HUES64 (cell line): ENCODE data around the gene TAF3.

Source experiments
- H3K27ac ChIP-seq: 2 replicates; pipeline ENCODE4 v1.7.0; 2013; ENCODE audit warnings: low read depth, low read length, inconsistent platforms
- H3K27me3 ChIP-seq: 2 replicates; pipeline ENCODE4 v1.6.1; 2013; ENCODE audit warnings: mild to moderate bottlenecking, low read length; ENCODE audit not compliant: insufficient read depth
- H3K36me3 ChIP-seq: 2 replicates; pipeline ENCODE4 v1.6.1; 2013; ENCODE audit warnings: mild to moderate bottlenecking, low read length; ENCODE audit not compliant: insufficient read depth
- H3K4me1 ChIP-seq: 2 replicates; pipeline ENCODE4 v1.6.1; 2013; ENCODE audit warnings: mild to moderate bottlenecking, low read length, moderate library complexity; ENCODE audit not compliant: insufficient read depth
- H3K4me3 ChIP-seq: 2 replicates; pipeline ENCODE4 v1.5.1; 2013; ENCODE audit warnings: mild to moderate bottlenecking, low read length, moderate library complexity
- H3K9ac ChIP-seq: 2 replicates; pipeline ENCODE4 v1.6.1; 2013; ENCODE audit warnings: mild to moderate bottlenecking, low read depth, low read length
- H3K9me3 ChIP-seq: 2 replicates; pipeline ENCODE4 v1.6.1; 2013; ENCODE audit warnings: low read depth, low read length; ENCODE audit not compliant: insufficient read depth
- WGBS: fragments of 150-250, 120-280 bp; methylation state at CpG from one replicate; pipeline ENCODE4 v1.1.7; 2013; ENCODE audit warnings: missing lambda C conversion rate; 5-methylcytosine and 5-hydroxymethylcytosine counted together

TAF3 gene

DNA sequence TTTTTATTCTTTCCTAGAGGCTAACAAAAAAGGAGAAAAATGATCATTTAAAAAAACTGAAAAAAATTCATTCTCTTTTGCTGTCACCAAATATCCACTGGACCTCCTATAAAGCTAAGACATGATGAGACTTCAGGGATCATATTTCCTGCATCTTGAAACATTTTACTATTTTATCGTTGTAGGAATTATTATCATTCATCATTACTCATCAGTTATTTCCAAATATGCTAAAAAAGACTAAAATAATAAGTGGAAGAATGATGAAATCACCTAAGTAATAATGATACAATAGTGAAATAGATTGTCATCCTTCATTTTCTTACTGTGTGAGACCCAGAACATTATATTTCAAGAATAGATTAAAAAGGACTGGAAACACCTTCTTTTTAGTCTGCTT is 28.3 kb downstream of the TAF3 start:
- Histone ChIP-seq H3K4me1 (peaks cover 7% of the 10 kb centered on the region; the same call in 1 of the 2 replicates), H3K9ac (no peak overlapping the region), H3K36me3 (no peaks in the 10 kb centered on the region), H3K27me3 (no peaks in the 10 kb centered on the region), H3K4me3 (no peak overlapping the region), H3K9me3 (no peaks in the 10 kb centered on the region), H3K27ac (no peak overlapping the region)
- no CpG with 5 or more reads among the region's 1 CpG for WGBS

DNA sequence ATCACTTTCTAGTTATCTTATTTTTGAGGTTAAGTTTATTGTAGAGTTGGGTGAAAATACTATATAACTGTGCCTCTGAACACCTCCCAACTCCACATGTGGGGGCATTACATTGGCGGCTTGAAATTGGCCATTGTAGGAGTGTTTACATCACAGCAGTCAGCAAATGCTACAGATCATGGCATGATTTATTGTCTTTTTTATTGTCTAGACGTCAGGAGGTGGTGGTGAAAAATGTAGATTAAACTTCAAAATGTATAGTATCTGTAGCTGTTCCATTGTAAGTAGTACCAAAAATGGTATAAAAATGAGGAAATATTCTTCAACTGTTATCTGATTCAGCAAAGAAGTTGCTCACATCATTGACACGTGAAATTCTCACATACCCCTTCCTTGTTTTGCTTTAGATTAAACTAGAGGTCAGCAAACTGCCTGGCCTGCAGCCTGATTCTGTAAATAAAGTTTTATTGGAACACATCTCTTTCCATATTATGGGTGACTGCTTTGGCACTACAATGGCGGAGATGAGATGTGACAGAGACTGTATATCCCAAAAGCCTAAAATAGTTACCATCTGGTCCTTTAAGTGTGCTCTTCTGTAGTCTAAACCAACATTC is 35.0 kb downstream of the TAF3 start:
- no peaks in the 10 kb centered on the region for H3K36me3 ChIP-seq
- H3K27me3 ChIP-seq: no peaks in the 10 kb centered on the region
- no peak overlapping the region for H3K9ac ChIP-seq
- H3K4me3 ChIP-seq: no peak overlapping the region
- no peaks in the 10 kb centered on the region for H3K9me3 ChIP-seq
- WGBS: 86% methylated on average over 4 of the region's 4 CpGs
- H3K4me1 ChIP-seq: peaks cover 28% of the 10 kb centered on the region
- H3K27ac ChIP-seq: no peak overlapping the region

DNA sequence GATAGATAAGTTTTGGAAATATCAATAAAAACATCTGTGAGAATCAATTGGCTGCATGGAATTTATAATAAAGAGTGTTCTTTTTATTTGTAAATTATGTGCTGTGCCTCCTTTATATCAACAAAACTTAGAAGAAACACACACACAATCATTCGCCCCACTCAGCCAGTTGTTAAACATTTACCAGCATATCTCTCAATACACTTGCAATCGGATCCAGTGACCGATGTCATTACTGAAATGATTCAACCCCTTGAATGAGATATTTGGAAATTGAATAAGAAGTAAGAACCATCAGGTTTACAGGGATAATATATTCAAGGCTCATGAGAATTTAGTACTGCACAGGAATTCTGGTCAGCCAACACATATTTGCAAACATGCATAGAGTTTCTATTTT is 35.6 kb downstream of the TAF3 start:
- Histone ChIP-seq H3K9ac (no peak overlapping the region), H3K36me3 (no peaks in the 10 kb centered on the region), H3K4me1 (peaks cover 28% of the 10 kb centered on the region), H3K9me3 (no peaks in the 10 kb centered on the region), H3K4me3 (no peak overlapping the region), H3K27me3 (no peaks in the 10 kb centered on the region), H3K27ac (no peak overlapping the region; the same call in 1 of the 2 replicates)
- 96% methylated on average over 3 of the region's 3 CpGs for WGBS

DNA sequence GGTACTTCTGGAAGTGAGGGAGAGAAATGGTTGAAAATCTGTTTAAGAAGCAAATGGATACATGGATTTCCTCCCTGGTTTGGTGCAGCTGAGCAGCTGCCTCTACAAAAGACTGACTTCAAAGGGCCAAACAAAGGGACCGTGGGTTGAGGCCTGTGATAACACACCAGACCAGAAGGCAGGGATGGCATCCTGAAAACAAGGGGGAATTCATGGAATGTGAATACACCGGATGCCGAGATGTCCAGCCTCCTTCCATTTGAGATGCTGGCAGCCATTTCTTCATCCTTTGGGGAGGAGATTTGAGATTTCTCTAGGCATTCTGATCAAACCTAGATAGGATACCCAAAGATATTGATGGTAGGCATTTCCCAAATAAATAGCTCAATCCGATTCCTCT is 36.9 kb downstream of the TAF3 start:
- H3K27ac ChIP-seq: peak overlapping the region; percentile 27
- WGBS: 82% methylated on average over 4 of the region's 4 CpGs
- H3K36me3 ChIP-seq: no peaks in the 10 kb centered on the region

DNA sequence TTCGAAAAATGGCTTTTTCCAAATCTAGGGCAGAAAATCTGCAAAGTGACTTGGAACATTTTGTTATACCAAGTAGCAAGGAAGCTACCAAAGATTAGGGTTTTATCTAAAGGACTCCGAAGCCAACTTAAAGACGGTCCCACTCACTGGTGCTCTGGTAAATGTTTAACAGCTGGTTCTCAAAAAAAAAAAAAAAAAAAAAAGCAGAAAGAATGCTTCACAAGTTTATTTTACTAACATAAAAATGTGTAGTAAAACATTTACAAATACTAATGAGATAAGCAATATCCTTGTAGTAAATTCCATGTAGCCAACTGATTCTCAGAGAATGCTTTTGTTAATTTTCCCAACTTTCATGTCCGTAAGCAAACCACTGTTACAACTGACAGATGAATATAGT is 38.4 kb downstream of the TAF3 start:
- 33% methylated on average over 3 of the region's 4 CpGs for WGBS
- Histone ChIP-seq H3K4me3 (no peak overlapping the region), H3K36me3 (no peaks in the 10 kb centered on the region), H3K27ac (no peak overlapping the region), H3K27me3 (no peaks in the 10 kb centered on the region), H3K9ac (no peak overlapping the region), H3K4me1 (peaks cover 21% of the 10 kb centered on the region), H3K9me3 (peaks cover 7% of the 10 kb centered on the region)

More for the DNA sequence above, 36.9 kb downstream of the TAF3 start:
- H3K4me3 ChIP-seq: no peak overlapping the region
- H3K27me3 ChIP-seq: no peaks in the 10 kb centered on the region
- H3K9ac ChIP-seq: peak overlapping the region; percentile 44; the same call in 1 of the 2 replicates
- no peaks in the 10 kb centered on the region; the same call in 1 of the 2 replicates for H3K9me3 ChIP-seq
- H3K4me1 ChIP-seq: peaks cover 28% of the 10 kb centered on the region

DNA sequence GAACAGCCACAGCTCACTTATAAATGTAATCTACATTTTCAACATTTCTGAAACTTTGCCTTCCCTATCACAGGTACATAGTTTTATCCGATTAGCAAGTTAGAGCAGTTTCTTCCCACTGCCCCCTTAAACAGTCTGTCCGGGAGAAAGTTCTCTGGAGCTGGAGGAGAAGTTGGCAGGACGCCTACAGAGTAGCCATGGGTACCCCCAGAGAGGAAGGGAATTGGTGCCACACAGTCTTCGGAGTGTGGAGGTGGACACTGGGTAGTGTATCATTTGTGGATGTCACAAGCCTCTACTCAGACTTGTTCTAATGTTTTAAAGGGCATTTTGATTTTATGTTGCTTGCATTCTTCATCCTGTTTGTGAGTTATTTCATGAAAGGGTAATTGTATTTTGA is 39.0 kb downstream of the TAF3 start:
- no peak overlapping the region for H3K9ac ChIP-seq
- H3K27me3 ChIP-seq: no peaks in the 10 kb centered on the region
- H3K36me3 ChIP-seq: 0 out of 2 replicates have a peak, but pooled peaks cover 3% of the 10 kb centered on the region
- H3K4me3 ChIP-seq: no peak overlapping the region
- H3K4me1 ChIP-seq: peaks cover 21% of the 10 kb centered on the region
- peaks cover 12% of the 10 kb centered on the region for H3K9me3 ChIP-seq
- WGBS: 90% methylated on average over 4 of the region's 4 CpGs
- H3K27ac ChIP-seq: no peak overlapping the region

DNA sequence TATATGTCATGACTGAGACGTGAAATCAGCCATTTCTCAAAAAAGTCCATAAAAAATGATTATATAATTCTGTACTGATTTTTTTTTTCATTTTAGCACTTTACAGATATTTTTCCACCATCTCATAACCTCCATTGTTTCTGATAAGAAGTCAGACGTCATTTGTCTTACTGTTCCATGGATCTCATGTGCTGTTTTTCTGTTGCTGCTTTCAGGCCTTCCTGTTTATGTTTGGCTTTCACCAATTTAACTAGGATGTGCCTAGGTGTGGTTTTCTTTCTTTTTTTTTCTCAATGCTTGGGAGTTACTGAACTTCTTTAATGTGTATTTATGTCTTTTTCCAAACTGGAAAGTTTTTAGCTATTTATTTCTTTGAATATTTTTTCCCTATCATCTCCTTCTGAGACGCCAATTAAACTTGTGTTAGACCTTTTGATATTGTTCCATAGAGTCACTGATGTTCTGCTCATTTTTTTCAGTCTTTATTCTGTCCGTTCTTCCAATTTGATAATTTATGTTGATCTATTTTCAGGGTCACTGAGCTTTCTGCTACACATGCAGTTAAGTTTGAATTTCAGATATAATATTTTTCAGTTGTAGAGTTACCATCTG is 43.3 kb downstream of the TAF3 start:
- Histone ChIP-seq H3K27me3 (no peaks in the 10 kb centered on the region), H3K9ac (no peak overlapping the region), H3K36me3 (0 out of 2 replicates have a peak, but pooled peaks cover 3% of the 10 kb centered on the region), H3K27ac (no peak overlapping the region), H3K4me3 (no peak overlapping the region), H3K9me3 (peaks cover 21% of the 10 kb centered on the region), H3K4me1 (no peaks in the 10 kb centered on the region)
- WGBS: 74% methylated on average over 4 of the region's 4 CpGs

DNA sequence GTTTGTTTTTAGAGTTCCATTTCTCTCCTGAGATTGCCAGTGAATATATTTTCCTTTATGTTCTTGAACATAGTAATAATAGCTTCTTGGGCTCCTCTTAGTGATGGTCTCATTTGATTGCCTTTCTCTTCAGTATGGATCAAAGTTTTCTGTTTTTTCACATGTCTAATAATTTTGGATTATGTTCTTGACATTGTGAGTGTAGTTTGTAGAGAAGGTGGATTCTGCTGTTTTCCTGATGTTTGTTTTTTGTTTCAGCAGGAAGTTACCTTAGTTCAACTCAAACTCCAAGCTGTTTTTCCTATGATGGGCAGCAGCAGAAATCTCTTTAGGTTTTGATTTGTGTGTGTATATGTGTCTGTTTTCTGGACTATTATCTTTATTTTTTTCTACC is 43.8 kb downstream of the TAF3 start:
- H3K27ac ChIP-seq: no peak overlapping the region
- 0 out of 2 replicates have a peak, but pooled peaks cover 3% of the 10 kb centered on the region for H3K36me3 ChIP-seq
- H3K9me3 ChIP-seq: peaks cover 21% of the 10 kb centered on the region
- H3K27me3 ChIP-seq: no peaks in the 10 kb centered on the region
- H3K9ac ChIP-seq: no peak overlapping the region
- H3K4me3 ChIP-seq: no peak overlapping the region
- H3K4me1 ChIP-seq: no peaks in the 10 kb centered on the region

DNA sequence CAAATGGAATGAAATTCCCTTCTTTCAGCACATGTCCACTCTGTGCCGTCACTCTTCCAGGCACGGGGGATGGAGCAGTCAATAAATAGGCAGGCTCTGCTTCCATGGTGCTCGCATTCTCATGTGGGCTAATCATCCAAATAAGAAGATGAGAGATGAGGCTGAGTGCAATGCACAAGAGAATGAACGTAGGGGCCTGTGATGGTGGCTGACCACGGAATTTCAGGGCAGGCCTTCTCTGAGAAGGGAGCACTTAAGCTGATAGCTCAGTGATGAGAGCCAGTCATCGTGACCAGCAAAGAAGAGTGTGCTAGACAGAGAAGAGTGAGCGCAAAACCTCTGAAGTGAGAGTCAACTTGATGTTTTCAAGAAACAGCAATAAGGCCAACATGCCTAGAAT is 47.9 kb downstream of the TAF3 start:
- Histone ChIP-seq H3K9me3 (peaks cover 20% of the 10 kb centered on the region), H3K9ac (no peak overlapping the region), H3K27ac (no peak overlapping the region), H3K4me1 (0 out of 2 replicates have a peak, but pooled peaks cover 7% of the 10 kb centered on the region), H3K4me3 (no peak overlapping the region), H3K27me3 (no peaks in the 10 kb centered on the region), H3K36me3 (0 out of 2 replicates have a peak, but pooled peaks cover 3% of the 10 kb centered on the region)
- WGBS: 90% methylated on average over 7 of the region's 7 CpGs

DNA sequence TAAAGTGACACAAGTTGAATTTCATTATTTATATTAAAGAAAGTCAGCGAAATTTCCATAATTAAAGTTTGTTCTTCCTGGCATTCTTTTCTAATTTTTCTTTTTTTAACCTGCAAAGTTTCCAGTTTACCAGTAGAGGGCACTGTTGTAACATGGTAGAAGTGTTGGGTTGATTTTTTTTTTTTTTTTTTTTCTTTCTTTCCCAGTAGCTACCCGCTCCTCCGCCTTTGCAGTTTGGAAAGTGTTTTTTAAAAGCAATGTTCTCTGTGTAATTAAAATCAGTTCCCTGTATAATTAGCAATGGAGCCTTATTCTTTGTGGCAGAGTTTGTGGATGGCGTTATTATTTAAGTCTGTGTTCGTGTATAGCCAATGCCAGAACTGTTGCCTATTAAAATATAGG is 53.7 kb downstream of the TAF3 start:
- H3K4me1 ChIP-seq: peaks cover 15% of the 10 kb centered on the region
- H3K9ac ChIP-seq: no peak overlapping the region
- no peaks in the 10 kb centered on the region for H3K36me3 ChIP-seq
- peak overlapping the region; percentile 21; the same call in 1 of the 2 replicates for H3K4me3 ChIP-seq
- no peaks in the 10 kb centered on the region for H3K27me3 ChIP-seq
- no peaks in the 10 kb centered on the region for H3K9me3 ChIP-seq
- 44% methylated on average over 4 of the region's 5 CpGs for WGBS
- no peak overlapping the region for H3K27ac ChIP-seq

DNA sequence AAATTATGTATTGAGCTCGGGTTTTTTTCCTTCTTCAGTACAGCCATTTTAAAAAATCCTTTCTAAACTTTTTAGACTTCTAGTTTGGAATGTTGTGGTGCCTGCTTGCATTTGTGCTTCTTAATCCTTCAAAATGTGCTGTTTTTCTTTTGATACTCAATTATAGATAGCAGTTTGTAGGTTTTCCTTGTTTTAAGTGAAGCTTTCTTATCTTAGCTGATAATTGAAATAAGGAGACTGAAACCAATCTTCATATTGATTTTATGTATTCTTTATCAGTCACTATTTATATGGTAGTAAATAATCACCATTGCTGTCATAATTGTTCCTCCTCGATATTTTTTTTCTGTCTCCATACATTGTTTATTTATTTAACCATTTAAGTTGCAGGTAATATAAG is 56.6 kb downstream of the TAF3 start:
- WGBS: no CpG with 5 or more reads among the region's 2 CpGs
- Histone ChIP-seq H3K9ac (no peak overlapping the region), H3K27ac (no peak overlapping the region), H3K4me1 (peaks cover 15% of the 10 kb centered on the region), H3K4me3 (no peak overlapping the region), H3K9me3 (no peaks in the 10 kb centered on the region), H3K36me3 (no peaks in the 10 kb centered on the region), H3K27me3 (no peaks in the 10 kb centered on the region)
